Mucosa of gallbladder (tissue), 1 donor: ENCODE measurements around the gene CLEC4M. TPM values are rescaled to one million over a fixed set of nuclear protein-coding genes. Genes with fewer than 3 reads are reported as not detected.

Experiments used
- DNase-seq: peaks from one replicate; pipeline ENCODE4 v3.0.0-alpha.2; 2020; ENCODE audit warnings: low spot score
- total RNA-seq: library from RNA; stranded (reverse); gene quantifications from one replicate; pipeline ENCODE4 v1.2.1, GENCODE V29; 2021
- donor health status: DM: no; HTN: no; CAD: no.

CLEC4M gene, protein sequence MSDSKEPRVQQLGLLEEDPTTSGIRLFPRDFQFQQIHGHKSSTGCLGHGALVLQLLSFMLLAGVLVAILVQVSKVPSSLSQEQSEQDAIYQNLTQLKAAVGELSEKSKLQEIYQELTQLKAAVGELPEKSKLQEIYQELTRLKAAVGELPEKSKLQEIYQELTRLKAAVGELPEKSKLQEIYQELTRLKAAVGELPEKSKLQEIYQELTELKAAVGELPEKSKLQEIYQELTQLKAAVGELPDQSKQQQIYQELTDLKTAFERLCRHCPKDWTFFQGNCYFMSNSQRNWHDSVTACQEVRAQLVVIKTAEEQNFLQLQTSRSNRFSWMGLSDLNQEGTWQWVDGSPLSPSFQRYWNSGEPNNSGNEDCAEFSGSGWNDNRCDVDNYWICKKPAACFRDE
- total RNA-seq, result not detected

DNA sequence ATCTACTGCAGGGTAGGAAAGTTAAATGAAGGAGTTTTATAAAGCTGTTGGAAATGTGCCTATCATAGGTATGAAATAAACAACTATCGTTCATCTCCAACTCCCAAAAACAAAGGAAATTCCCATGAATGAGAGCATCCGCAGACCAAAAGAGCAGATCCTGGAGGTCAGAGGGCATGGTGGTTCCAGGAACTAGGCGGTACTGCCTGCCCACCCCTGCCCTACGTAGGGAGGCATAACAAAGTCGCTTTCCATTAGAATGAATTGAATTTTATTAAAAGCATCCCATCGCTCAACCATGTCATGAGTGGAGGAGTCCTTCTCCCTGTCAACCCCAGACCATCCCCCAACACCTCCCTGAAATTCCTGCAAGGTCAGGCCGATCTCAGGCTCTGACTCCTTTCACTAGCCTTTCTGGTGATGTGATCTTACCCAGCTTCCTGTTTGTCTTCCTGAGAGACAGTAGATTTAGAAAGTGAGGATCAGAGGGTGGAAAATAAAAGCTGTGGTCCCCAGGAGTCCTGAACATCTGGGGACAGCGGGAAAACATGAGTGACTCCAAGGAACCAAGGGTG lies at the start of gene CLEC4M:
TSS of gene CLEC4M (plus strand) at position 525 of the 575 bp plus-strand sequence. CDS start at position 549, 24 bp downstream.
- DNase-seq, result no peak

DNA sequence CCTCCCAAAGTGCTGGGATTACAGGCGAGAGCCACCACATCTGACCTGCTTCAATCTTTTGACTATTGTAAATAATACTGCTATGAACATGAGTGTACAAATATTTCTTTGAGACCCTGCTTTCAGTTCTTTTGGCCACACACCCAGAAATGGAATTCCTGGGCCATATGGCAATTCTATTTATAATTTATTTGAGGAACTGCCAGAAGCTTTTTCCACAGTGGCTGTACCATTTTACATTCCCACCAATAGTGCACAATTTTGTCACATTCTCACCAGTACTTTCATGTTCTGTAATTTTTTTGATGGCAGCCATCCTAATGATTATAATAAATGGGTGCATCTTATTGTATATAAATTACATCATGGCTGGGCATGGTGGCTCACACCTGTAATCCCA lies 47.4 kb upstream of the CLEC4M start:
- no peak for DNase-seq

- no peak for DNase-seq
These were observed 46.3 kb upstream of the CLEC4M start for GRCh38 chr19:7716762-7717161.

DNA sequence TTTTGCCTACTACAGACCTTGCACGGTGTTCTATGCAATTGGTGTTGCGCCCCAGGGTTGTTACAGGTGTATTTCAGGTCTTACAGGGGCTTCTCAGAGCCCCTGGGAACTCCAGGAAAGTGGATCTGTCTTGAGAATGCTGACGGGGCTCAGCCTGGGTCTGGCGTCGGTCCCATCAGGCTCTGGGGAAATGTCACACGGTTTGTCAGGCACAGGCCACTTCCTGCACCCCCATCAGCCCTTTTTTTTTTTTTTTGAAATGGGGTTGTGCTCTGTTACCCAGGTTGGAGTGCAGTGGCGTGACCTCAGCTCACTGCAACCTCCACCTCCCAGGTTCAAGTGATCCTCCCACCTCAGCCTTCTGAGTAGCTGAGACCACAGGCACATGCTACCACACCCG lies 44.4 kb upstream of the CLEC4M start:
- DNase-seq, result no peak

DNA sequence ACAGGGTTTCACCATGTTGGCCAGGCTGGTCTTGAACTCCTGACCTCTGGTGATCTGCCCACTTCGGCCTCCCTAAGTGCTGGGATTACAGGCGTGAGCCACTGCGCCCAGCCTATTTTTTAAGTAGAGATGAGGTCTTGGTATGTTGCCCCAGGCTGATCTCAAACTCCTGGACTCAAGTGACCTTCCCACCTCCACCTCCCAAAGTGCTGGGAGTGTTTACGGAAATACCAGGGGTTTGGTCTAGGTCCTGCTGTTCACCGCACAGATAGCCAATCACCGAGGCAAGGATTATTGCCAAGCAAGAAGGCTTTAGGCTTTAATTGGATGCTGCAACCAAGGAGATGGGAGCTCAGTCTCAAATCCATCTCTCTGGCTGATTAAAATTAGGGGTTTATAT lies 42.7 kb upstream of the CLEC4M start:
- no peak for DNase-seq

DNA sequence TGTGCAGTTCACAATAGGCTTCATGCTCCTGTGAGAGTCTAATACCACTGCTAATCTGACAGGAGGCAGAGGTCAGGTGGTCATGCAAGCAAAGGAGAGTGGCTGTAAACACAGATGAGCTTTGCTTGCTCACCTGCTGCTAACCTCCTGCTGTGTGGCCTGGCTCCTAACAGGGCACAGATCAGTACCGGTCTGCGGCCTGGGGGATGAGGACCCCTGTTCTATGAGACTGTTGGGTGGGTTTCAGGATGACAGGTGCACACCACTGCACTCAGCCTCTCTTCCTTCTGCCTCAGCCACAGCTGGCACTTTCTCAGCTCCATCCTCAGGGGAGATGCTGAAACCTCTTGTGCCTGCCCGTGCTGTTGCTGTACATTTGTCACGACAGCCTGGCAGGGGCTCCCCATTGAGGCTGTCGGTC lies 40.8 kb upstream of the CLEC4M start:
- DNase-seq, result no peak

GRCh38 chr19:7725791-7726190 lies 37.3 kb upstream of the CLEC4M start:
- DNase-seq, result no peak

DNA sequence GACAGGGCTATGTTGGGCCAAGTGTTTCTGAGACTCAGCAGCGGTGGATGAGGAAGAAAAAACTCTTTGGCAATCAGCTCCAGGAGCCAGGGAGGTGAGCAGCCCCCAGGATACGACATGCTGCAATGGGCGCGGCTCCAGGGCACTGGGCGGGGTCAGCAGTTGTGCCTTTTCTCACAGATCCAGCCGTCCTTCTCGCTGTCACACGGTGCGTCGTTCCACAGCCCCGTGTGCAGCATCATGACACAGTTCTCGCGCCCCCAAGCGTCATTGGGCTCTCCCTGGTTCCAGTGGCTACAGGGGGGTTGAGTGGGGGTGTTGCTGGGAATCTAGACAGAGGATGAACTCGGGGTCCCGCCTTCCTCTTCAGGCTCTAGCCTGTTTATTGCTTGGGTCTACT lies 33.8 kb upstream of the CLEC4M start:
- no peak for DNase-seq

GRCh38 chr19:7729831-7730285 lies 33.2 kb upstream of the CLEC4M start:
- DNase-seq, result no peak

- no peak for DNase-seq
These were observed 32.5 kb upstream of the CLEC4M start for GRCh38 chr19:7730286-7731217.

- no peak for DNase-seq
These were observed 31.8 kb upstream of the CLEC4M start for GRCh38 chr19:7731218-7731595.

DNA sequence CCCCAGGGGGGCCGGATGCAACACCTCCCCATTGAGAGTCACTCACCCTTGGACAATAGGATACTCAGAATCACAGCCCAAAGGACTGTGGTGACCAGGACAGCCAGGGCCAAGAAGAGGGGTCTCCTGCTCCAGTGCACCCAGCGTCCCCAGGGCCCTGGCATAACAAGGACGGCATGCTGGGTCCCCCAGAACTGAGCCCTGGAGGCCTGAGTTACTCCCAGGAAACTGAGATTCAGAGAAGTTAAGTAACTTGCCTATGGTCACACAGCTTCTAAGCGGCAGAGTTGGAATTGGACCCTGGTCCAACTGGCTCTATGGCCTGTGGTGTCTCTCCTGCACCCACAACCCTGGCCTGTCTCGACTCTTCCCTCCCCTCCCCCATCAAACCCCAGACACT lies 31.4 kb upstream of the CLEC4M start:
- no peak for DNase-seq

DNA sequence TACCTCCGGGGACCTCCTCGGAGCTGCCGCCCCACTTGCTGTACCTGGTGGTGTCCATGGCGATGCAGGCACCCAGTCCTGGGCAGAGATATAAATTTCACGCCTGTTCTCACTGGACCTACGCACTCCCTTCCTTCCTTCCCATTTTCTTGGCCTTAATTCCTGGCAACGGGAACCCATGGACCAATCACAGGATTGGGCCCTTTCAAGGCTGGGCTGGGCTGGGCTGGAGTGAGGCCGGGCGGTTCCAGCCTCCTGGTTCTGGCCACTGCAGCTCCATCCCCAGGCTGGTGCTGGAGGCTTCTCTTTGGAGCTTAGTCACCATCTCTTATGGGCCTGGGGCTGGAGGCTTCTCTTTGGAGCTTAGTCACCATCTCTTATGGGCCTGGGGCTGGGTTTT lies 31.0 kb upstream of the CLEC4M start, which contains the start of gene CLEC4G:
TSS of gene CLEC4G (minus strand) at position 66 of the 400 bp plus-strand sequence. CDS start at position 58, 8 bp downstream.
- DNase-seq, result no peak

DNA sequence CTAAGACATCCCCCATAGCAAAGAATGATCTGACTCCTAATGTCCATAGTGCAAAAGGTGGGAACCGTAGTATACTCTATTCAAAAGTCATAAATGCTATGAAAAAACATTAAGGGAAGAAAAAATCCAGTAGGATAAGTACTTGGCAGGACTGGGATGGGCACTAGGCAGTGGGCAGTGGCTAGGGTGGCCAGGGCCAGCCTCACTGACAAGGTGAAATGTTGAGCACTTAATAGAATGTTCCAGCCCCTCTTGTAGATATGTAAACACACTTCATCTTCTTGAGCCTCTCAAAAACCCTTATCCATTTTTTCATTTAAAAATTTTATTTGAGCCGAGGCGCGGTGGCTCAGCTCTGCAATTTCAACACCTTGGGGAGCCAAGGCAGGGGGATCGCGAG lies 29.7 kb upstream of the CLEC4M start:
- DNase-seq, result no peak

DNA sequence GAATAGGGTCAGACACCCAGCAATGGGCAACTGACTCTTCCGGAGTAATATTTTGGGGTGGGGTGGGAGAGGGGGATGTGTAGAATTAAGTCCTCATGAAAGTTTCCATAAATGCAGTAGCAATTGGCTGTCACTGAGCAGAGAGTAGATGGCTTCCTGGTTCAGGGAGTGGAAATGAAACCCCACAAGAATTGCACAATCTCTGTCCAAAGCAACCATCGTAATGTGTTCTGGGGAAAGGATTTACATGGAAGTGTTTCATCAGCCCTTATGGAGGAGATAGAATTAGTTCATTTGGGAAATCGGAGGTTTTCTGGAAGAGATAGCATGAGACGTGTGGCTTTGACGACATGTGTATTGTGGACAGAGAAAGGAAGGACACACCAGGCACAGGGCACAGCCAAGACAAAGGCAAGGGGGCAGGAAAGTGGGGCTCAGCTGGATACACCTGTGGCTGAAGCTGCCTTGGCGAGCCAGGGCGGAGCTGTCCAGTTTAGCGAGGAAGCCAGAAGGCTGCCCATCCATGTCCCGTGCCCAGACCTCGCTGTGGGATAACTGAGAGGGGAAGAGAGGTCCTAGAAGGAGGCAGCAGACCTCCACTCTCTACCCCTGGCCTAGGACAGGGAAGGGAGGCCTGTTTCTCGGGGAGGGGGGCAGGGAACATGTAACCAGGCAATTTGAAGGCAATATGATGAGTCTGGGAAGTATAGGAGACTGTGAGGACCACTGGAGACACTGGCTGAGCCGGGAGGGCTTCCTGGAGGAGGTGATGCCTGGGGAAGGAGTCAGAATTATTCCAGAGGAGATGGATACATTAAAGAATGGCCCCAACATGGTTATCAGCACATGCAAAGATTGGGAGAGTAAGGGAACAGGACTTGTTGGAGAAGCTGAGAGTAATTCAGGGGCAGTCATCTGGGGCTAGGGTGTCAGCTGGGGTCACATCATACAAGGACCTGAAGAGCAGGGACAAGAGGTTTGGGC lies 28.5 kb upstream of the CLEC4M start:
- no peak for DNase-seq

DNA sequence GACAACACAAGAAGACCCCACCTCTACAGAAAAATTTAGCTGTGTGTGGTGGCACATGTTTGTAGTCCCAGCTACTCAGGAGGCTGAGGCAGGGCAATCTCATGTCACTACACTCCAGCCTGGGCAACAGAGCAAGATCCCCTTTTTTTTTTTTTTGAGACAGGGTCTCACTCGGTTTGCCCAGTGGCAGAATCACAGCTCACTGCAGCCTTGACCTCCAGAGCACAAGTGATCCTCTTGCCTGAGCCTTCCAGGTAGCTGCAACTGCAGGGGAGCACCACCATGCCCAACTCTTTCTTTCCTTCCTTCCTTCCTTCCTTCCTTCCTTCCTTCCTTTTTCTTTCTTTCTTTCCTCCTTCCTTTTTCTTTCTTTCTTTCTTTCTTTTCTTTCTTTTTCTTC lies 26.9 kb upstream of the CLEC4M start:
- no peak for DNase-seq

- DNase-seq, result no peak
These were observed 25.8 kb upstream of the CLEC4M start for GRCh38 chr19:7737215-7737614.

DNA sequence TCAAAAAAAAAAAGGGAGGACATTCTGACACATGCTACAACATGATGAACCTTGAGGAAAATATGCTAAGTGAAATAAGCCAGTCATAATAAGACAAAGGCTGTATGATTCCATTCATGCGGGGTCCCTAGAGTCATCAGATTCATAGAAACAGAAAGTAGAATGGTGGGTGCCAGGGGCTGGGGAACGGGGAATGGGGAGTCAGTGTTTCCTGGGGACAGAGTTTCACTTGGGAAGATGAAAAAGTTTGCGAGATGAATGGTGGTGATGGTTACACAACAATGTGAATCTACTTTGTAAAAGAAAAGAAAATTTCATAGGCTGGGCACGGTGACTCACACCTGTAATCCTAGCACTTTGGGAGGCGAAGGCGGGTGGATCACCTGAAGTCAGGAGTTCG lies 25.0 kb upstream of the CLEC4M start:
- no peak for DNase-seq

DNA sequence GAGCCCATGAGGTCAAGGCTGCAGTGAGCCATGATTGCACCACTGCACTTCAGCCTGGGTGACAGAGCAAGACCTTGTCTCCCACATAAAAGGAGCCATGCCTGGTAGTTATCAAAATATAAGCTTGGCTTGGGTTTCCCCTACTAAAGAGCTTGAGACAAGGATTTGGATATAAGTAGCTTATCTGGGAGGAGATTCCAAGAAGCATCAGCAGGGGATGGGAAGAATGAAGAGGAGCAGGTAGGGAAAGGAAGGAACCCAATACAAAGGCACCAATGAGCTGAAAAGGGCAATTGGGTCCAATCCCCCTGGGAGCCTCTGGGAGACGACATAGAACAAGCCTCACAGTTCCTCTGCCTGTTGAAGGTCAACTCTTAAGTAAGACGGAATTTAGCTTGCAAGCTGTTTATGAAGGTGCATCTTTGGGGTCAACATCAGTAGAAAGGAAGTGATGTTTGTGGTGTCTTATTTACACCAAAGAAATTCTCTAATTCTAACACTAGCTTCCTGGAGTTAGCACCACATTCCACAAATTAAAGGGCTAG lies 23.8 kb upstream of the CLEC4M start:
- no peak for DNase-seq

DNA sequence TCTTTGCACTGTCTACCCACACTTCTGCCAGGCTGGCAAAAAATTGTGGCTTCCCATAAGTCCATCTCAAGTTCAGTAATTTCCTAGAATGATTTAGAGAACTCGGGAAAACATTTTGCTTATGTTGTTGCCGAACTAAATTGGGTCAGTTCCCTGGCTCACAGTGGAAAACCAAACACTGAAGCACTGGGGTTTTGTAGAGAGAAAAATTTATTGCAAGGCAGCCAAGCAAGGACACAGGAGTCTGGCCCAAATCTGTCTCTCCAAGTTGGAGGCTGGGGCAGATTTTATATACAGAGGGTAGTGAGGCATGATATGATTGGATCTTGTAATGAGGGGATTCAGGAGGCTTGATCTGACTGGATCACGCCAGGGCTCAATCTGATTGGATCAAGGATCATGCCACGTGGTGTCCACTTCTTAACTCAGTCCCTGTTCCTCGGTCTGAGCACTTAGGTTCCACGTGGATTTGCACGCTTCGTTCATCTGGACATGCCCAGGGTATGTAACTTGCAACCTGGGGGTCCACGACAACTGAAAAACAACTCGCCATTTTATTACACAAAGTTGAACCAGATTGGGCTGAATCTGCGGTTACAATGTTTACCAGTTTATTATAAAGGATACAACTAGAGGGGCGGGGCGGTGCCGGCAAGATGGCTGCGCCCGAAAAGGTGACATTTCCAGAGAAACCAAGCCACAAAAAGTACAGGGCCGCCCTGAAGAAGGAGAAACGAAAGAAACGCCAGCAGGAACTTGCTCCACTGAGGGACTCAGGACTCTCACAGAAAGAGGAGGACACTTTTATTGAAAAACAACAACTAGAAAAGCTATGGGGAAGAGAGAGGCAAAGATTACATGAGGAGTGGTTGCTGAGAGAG lies 23.0 kb upstream of the CLEC4M start:
- DNase-seq, result no peak
